NCI-H2107 treated with DMSO at 0.1 percent for 48 hours (cell line): ENCODE measurements around the gene PPIL1.

Experiments
- DNase-seq: peaks from one replicate; lab custom pipeline; 2025; ENCODE audit not compliant: unreplicated experiment; lab: John Stamatoyannopoulos, UW

Gene PPIL1

GRCh38 chr6:36856277-36856676 lies 18.3 kb downstream of the PPIL1 start:
- DNase-seq: no peak

DNA sequence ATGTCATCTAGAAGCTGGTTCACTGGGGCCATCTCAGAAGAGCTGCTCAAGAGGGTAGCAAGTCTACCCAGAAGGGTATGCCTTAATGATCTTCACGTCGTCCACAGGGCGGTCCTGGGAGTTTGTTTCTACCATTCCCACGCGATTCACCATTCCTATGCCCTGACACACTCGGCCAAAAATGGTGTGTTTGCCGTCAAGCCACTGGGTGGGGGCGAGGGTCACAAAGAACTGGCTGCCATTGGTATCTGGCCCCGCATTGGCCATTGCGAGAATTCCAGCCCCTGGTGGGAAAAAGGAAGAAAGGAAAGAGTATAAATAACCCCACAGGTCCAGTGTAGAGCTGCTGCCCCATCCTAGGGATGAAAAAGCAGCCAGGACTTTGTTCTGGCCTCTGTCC lies 18.9 kb downstream of the PPIL1 start:
- no peak for DNase-seq

DNA sequence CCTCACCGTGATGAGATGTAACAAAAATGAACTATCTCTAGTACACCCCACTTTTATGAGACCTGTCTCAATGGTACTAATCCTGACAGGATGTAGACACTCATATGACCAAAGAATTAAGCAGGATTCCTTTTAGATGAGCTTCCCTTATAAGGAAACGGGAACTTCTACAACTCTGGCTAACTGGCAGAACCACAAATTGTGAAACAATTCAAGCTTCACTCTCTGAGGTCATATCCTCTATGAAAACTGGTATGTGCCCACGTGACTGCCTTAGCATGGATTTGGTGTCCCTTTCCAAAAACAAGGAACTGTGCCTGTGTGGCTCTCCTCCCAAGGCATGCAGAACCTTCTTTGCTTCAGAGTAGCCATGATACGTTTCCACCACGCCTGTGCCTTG lies 21.3 kb downstream of the PPIL1 start:
- no peak for DNase-seq

- DNase-seq: no peak
Observed at GRCh38 chr6:36852481-36853147, 22.0 kb downstream of the PPIL1 start.

- no peak for DNase-seq
Observed at GRCh38 chr6:36851626-36852025, 23.0 kb downstream of the PPIL1 start.

GRCh38 chr6:36851149-36851614 lies 23.4 kb downstream of the PPIL1 start:
- DNase-seq: peak; percentile 9

DNA sequence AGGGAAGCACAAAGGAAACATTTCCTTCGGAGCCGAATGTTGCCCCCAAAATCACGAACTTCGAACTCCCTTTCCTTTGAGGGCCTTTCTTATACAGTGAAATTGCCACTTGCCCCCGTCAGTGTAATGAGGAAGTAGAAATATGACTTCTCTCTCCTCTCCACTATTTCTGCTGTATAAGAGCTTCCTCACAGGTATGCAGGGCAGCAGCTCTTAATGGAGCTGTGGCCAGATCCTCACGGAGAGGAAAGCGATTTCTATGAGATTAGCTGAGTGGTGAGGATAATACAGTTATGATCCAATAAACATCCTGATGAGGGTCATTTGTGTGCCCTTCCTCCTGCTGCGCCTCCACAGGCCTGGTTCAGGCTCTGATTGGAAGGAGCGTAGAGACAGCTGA lies 24.6 kb downstream of the PPIL1 start:
- no peak for DNase-seq

GRCh38 chr6:36848658-36849441 lies 25.8 kb downstream of the PPIL1 start:
- DNase-seq: peak; percentile 50

DNA sequence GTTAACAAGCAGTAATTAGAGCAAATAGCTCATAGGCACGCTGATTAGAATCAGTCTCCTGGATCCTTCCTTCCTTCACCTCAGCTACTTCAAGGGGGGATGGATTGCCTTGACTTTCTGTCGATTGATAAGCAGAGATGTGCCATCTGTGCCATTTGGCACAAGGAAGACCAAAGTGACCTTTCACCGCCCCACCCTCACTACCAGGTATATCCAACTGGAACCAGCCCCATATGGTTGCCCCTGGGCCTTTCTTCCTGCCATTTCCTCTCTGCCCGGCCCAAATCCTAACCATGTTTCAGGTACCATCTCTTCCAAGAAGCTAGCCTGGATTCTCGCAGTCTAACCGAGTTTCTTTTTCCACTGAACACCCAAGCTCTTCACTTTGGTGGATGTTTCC lies 26.6 kb downstream of the PPIL1 start:
- DNase-seq: no peak

GRCh38 chr6:36847152-36847551 lies 27.5 kb downstream of the PPIL1 start:
- no peak for DNase-seq

- no peak for DNase-seq
Observed at GRCh38 chr6:36845233-36845632, 29.4 kb downstream of the PPIL1 start.

DNA sequence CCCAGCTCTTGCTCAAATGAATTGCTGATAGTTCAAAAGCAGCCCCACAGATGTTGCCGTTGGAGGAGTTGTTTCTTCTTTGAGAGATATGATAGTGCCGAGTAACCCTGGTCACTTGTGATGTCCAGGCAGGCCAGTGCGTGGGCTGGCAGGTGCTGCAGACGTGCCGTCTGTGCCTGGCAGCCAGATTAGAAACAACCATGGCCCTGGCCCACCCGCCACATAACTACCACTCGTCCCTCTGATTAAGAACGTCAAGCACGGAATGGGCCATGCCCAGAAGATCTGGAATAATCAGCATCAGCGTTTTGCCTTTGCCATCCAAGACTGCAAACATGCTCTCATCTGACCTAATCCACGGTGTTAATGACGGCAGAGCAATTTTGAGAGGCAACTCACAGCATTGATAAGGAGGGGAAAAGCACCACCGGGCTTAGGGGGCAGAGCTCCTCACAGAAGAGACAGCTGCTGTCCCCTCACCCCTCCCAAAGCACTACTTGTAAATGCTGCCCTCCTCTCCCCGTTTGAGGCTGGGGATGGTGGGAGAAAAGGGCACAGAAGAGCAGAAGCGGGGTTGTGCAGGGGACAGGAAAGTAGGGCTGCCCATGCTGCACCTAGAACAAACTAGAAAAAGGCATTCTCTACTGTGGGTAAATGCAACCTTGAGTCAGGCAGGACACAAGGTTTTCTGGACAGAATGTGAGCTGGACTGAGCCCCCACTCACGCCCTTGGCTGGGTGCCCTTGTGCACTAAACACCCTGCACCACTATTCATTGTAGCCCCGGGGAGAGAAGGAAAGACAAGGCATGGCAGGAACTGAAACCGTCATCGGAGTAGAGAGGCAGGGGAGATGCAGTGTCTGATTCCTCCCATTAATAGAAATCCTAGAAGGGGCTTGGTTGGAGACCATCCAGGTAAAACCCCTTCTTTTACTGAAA lies 30.1 kb downstream of the PPIL1 start:
- DNase-seq: no peak

DNA sequence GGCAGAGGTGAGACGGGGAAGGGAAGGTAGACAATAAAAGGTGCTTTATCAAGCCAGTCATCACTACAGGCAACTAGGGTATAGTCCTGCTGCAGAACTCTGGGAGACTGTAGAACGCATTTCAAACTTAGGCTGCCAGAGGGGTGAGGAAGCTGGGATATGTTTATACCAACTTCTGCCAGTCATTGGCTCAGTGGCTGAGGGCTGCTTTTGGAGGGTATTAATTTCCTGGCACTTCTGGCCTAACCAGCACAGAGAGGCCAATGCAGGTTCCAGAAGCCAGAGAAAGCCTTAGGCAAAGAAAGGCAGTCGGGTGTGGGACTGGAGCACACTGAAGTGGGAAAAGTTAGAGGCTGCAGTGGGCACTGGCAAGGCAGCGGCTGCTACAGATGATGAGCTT lies 31.4 kb downstream of the PPIL1 start:
- DNase-seq: no peak

DNA sequence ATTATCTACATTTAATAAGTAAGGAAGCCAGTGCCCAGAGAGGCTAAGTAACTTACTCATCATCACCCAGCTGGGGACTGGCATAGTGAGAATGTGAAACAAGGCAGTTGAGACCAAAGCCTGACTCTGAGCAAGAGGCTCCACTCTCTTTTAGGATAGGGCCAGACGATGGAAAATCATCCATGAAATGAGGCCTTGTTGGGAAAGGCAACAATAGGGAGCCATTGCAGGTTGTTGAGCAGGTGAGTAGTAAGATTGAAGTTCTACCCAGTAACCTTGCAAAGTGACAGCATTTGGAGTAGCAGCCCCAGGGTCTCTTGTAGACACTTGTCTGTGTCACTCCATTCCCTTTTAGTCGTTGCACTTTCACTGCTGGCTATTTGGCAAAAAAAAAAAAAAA lies 32.8 kb downstream of the PPIL1 start:
- DNase-seq: no peak

DNA sequence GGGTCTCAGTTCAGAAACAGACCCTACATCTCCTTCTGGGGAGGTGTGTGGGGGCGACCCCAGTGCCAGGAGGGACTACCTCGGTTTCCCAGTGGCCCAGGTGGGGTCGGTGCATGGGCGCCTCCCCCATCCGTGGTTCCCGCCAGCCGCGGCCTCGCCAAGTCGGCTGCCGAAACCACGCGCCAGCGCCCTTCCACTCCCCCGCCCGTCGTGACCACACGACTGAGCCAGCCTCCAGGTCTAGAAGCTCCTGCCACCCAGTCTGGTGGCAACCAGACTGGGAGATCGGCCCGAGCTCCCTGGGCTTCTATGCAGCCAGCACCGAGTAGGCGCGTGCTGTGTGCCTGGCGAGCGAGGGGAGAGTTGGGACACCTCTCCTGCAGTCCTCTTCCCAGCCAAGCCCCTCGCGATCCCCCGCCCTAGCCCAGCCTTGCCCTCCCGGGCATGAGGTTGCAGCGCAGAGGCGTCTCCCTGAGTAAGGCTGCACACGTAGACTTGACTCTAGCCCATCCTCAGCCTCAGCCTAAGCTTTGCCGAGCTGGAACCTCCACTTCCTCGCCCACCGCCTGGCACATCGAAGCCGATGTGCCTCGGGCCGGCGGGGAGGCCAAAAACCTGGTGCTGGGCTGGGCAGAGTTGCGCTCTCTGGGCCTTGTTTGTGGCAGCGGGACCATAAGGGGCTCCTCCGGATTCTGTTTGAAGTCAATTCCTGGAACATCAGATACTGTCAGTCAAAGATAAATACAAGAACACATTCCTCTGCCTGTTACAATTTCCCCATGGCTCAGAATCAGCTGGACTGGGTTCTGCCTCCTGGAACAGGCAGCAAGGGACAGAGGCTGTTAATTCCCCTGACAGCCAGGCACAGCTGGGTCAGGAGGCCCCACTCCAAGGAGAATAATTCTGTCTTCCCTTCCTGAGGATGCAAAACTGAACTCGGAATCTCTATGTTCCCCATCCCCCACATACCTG lies 33.9 kb downstream of the PPIL1 start:
- no peak for DNase-seq

DNA sequence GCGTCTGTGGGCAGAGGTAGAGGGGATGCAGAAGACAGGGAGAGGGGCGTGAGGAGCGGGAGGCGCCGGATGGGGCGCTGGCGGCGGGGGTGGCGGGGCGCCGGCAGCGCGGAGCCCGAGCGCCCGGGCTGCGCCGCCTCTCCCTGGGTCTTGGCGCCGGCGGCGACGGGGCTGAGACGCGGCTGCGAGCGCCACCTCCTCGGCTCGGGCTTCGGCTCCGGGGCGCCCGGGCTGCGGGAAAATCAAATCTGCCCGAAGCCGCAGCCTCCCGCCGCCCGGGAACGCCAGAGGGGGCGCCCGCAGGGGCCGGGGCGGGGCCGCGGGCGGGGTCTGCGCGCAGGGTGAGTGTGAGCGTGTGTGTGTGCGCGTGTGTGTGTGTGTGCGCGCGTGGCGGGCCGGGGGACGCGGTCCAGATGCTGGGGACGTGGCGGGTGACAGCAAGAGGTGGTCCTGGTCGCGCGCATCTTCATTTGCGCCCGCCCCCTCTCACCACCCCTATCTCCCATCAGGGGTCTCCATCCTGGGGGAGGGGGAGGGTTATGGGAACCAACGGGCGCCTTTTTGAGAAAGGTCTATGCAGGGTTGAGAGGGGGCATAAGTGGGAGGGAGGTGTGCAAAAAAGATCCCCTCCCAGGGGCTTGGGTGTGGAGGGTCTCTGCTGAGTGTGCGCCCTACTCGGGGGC lies 34.7 kb downstream of the PPIL1 start:
- no peak for DNase-seq

DNA sequence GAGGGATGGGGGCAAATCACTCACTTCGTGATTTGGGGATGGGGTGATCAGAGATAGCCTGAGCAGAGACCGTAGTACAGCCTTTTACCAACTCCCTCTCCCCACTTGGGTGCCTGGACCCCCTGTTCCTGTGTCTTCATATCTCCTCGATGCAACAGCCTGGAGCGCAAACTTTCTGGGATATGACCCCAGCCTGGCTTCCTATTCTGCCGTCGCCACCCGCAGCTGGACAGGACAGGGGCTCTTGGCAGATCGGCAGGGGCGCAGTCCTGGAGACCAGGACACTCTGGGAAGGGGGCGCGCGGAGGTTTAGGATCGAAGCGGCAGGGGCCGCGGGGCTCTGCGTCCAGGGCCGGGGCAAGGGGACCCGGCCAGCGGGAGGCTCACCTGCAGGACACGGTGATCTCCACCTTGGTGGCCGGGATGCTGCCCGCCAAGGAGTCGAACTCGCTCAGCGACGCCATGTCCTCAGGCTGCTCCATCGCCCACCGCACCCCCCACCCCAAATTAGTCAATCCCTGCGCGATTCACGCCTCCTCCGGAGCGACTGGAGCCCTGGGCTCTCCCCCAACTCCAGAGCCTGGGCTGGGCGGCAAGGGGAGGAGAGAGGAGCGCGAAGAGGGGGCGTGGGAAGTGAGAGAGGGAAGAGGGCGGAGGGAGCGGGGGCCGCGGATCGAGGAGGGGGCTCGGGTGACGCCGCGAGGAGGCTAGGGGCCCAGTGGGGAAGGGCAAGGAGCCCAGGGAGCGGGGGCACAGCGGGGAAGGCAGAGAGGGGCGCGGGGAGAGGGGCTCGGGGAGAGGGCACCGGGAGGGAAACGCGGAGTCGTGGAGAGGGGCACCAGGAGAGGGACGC lies 35.5 kb downstream of the PPIL1 start, which contains the start of gene CPNE5:
CPNE5 (minus strand) TSS at position 549 of the 853 bp plus-strand sequence; CDS start at position 482, 67 bp downstream.
- no peak for DNase-seq

- DNase-seq: no peak
Observed at GRCh38 chr6:36837686-36838085, 36.9 kb downstream of the PPIL1 start.

DNA sequence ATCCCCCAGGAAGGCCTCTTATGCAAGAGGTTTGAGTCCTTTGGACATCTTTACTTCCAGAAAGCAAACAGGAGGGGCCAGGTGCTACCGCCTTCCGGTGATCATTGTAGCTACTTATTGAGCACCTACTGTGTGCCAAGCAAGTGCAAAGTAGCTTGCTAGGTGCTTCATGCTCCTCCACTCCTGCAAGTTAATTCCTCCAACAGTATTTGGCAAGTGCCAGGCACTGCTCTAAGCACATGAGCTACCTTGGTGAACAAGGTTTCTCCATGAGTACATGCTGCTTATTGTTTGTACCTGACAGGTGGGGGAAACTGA lies 37.6 kb downstream of the PPIL1 start:
- no peak for DNase-seq
